Panc1 (cell line): ENCODE data around the gene BANF2. TPM values are rescaled to one million over a fixed set of nuclear protein-coding genes. Genes with fewer than 3 reads are reported as not detected.

Source experiments
- ATAC-seq: fragments of 200-7000 bp; cut with Tn5 transposase; 2 replicates; pipeline ENCODE4 v1.9.1; 2020; ENCODE audit warnings: mild to moderate bottlenecking, moderate library complexity
- BruUV-seq: library from RNA; stranded (reverse); fragments of 400-500 nt; replicated peaks from 2 replicates; lab custom pipeline; 2021; lab: Mats Ljungman, UMichigan
- CTCF ChIA-PET: fragments of 300-600 bp; sonication (Branson Sonifier 250); formaldehyde crosslinking; loops from one replicate; lab custom pipeline; 2022; ENCODE audit warnings: antibody characterized with exemption; lab: Charles Lee
- POLR2A ChIA-PET: fragments of 300-600 bp; sonication (Branson Sonifier 250); formaldehyde crosslinking; loops from one replicate; lab custom pipeline; 2022; ENCODE audit warnings: antibody characterized with exemption; lab: Charles Lee
- DNase-seq: peaks from one replicate; pipeline ENCODE4 v3.0.0-alpha.2; 2010; ENCODE audit warnings: low read depth, low spot score
- H3K27ac ChIP-seq: 2 replicates; pipeline ENCODE4 v1.5.1; 2011; ENCODE audit warnings: mild to moderate bottlenecking, low read length, inconsistent platforms
- H3K27me3 ChIP-seq: fragments of 200-500 bp; sonication (Bioruptor generic); 2 replicates; pipeline ENCODE4 v1.6.0; 2014; ENCODE audit warnings: low read length, inconsistent platforms; ENCODE audit not compliant: control insufficient read depth, insufficient read depth
- H3K36me3 ChIP-seq: fragments of 200-500 bp; sonication (Bioruptor generic); 2 replicates; pipeline ENCODE4 v1.5.1; 2014; ENCODE audit warnings: inconsistent platforms, mild to moderate bottlenecking, low read length, moderate library complexity; ENCODE audit not compliant: control insufficient read depth, insufficient read depth
- H3K4me1 ChIP-seq: 2 replicates; pipeline ENCODE4 v1.5.1; 2011; ENCODE audit warnings: inconsistent platforms, mild to moderate bottlenecking, low read length, moderate library complexity; ENCODE audit not compliant: control insufficient read depth, insufficient read depth
- H3K4me3 ChIP-seq, 2 experiments: 2 replicates each; pipeline ENCODE4 v1.5.1; 2011 to 2012; ENCODE audit warnings: low read depth in 2 of 2, low read length in 2 of 2, mild to moderate bottlenecking in 2 of 2, inconsistent platforms in 1 of 2, moderate library complexity in 1 of 2
- H3K9me3 ChIP-seq: fragments of 200-500 bp; sonication (Bioruptor generic); 2 replicates; pipeline ENCODE4 v1.5.1; 2014; ENCODE audit warnings: low read depth, mild to moderate bottlenecking, inconsistent platforms, low read length, moderate library complexity; ENCODE audit not compliant: control insufficient read depth, insufficient read depth
- POLR2AphosphoS5 ChIP-seq: IDR thresholded peaks from 2 replicates; pipeline ENCODE4 v1.6.1; 2012; ENCODE audit warnings: mild to moderate bottlenecking, low read depth, low read length, moderate library complexity
- REST ChIP-seq, 2 experiments: IDR thresholded peaks; 2 replicates each; pipeline ENCODE4 v1.6.1; 2011 to 2012; ENCODE audit warnings: low read depth in 2 of 2, control low read depth in 1 of 2, low read length in 1 of 2, mild to moderate bottlenecking in 1 of 2, moderate library complexity in 1 of 2; ENCODE audit not compliant: insufficient read depth in 1 of 2
- SIN3A ChIP-seq: IDR thresholded peaks from 2 replicates; pipeline ENCODE4 v1.6.1; 2012; ENCODE audit warnings: low read depth, mild to moderate bottlenecking, low read length, moderate library complexity, borderline replicate concordance; ENCODE audit not compliant: insufficient read depth
- TCF7L2 ChIP-seq: IDR thresholded peaks from 2 replicates; pipeline ENCODE4 v1.6.1; 2011; ENCODE audit warnings: mild to moderate bottlenecking, low read depth, low read length, inconsistent platforms
- in situ Hi-C: cut with HindIII; loops from 2 replicates; pipeline ENCODE4 v1.10.0; 2016; ENCODE audit warnings: low sequenced_read_pairs, low pct_unique_long_range_greater_than_20kb
- intact Hi-C: fragments of 100-400 bp; cut with micrococcal nuclease; formaldehyde crosslinking; loops from one replicate; pipeline ENCODE4 v1.10.0; 2022; ENCODE audit not compliant: unreplicated experiment
- total RNA-seq: library from RNA; stranded (reverse); gene quantifications from one replicate; pipeline ENCODE4 v1.2.1, GENCODE V29; 2021; ENCODE audit not compliant: unreplicated experiment
- TF ChIP-seq, protein P1 (sequence below): fragments of 450-650 bp; IDR thresholded peaks from 2 replicates; pipeline ENCODE4 v1.5.1; 2017; ENCODE audit warnings: mild to moderate bottlenecking

The BANF2 gene
- total RNA-seq, 1 experiment from 2014 or later: not detected

DNA sequence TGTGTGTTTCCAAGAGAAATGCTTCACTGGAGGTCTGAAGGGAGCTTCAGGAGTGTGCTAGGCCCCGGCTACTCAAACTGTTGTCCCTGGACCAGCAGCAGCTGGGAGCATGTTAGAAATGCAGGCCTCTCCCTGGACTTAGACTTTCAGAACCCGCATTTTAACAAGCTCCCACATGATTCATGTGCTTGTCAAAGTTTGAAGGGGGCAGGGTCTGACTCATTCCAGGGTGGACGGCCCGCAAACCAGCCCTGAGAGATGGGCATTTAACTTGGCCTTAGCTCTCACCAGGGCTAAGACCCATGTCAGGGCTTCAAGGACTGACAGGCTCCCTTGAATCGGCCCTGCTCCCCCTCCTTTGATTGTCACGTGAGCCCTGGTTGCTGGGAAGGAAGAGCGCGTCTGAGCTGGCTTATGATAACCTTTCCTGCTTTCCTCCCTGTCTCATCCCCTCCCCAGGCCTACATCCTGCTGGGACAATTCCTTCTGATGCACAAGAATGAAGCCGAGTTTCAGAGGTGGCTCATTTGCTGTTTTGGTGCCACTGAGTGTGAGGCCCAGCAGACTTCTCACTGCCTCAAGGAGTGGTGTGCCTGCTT, 35.5 kb downstream of the BANF2 start:
- intact Hi-C loops (no loop called here), in situ Hi-C loops (no loop called here)
- ChIA-PET CTCF (no interaction called here), POLR2A (no interaction called here)
- BruUV-seq: no TSS peak
- Histone ChIP-seq H3K27ac (no peak overlapping the region), H3K9me3 (peaks cover 2% of the 10 kb centered on the region; the same call in 1 of the 2 replicates), H3K36me3 (no peaks in the 10 kb centered on the region), H3K27me3 (no peaks in the 10 kb centered on the region), H3K4me1 (no peaks in the 10 kb centered on the region), H3K4me3 (no peak overlapping the region)
- TF ChIP-seq, protein P1, sequence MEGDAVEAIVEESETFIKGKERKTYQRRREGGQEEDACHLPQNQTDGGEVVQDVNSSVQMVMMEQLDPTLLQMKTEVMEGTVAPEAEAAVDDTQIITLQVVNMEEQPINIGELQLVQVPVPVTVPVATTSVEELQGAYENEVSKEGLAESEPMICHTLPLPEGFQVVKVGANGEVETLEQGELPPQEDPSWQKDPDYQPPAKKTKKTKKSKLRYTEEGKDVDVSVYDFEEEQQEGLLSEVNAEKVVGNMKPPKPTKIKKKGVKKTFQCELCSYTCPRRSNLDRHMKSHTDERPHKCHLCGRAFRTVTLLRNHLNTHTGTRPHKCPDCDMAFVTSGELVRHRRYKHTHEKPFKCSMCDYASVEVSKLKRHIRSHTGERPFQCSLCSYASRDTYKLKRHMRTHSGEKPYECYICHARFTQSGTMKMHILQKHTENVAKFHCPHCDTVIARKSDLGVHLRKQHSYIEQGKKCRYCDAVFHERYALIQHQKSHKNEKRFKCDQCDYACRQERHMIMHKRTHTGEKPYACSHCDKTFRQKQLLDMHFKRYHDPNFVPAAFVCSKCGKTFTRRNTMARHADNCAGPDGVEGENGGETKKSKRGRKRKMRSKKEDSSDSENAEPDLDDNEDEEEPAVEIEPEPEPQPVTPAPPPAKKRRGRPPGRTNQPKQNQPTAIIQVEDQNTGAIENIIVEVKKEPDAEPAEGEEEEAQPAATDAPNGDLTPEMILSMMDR: no peak
- TF ChIP-seq SIN3A (no peak), POLR2AphosphoS5 (no peak), TCF7L2 (no peak), REST (IDR thresholded peaks at IDR 0.05; ENCODE audit: insufficient read depth in 1 of 2, low read depth in 2 of 2, low read length in 1 of 2) (no peak)
- no peak for DNase-seq
- ATAC-seq: no peak

GRCh38 chr20:17735959-17736621, 36.3 kb downstream of the BANF2 start:
- POLR2A ChIA-PET: no interaction called here
- CTCF ChIA-PET: no interaction called here
- no peak for ATAC-seq
- in situ Hi-C loops: no loop called here
- no peaks in the 10 kb centered on the region for H3K36me3 ChIP-seq
- DNase-seq: no peak
- no peaks in the 10 kb centered on the region for H3K27me3 ChIP-seq
- H3K9me3 ChIP-seq: peaks cover 2% of the 10 kb centered on the region; the same call in 1 of the 2 replicates
- H3K27ac ChIP-seq: no peak overlapping the region
- TF ChIP-seq, protein P1: no peak
- TF ChIP-seq SIN3A: no peak
- no peak for TF ChIP-seq TCF7L2
- TF ChIP-seq REST (IDR thresholded peaks at IDR 0.05; ENCODE audit: insufficient read depth in 1 of 2, low read depth in 2 of 2, low read length in 1 of 2): no peak
- no peak for TF ChIP-seq POLR2AphosphoS5
- no TSS peak for BruUV-seq
- intact Hi-C loops: no loop called here
- no peak overlapping the region for H3K4me3 ChIP-seq
- no peaks in the 10 kb centered on the region for H3K4me1 ChIP-seq
